ENCODE data around the gene CDCA3. TPM values are rescaled to one million over a fixed set of nuclear protein-coding genes. Genes with fewer than 3 reads are reported as not detected.
"Not testable (repeated sequence)": the region's sequence is repeated elsewhere in the genome, so short reads cannot be mapped to it uniquely, and the experiment has no call there.

The CDCA3 gene
- total and polyA plus RNA-seq, 2 experiments from 2014 or later: 47.4 to 75.6 TPM

DNA sequence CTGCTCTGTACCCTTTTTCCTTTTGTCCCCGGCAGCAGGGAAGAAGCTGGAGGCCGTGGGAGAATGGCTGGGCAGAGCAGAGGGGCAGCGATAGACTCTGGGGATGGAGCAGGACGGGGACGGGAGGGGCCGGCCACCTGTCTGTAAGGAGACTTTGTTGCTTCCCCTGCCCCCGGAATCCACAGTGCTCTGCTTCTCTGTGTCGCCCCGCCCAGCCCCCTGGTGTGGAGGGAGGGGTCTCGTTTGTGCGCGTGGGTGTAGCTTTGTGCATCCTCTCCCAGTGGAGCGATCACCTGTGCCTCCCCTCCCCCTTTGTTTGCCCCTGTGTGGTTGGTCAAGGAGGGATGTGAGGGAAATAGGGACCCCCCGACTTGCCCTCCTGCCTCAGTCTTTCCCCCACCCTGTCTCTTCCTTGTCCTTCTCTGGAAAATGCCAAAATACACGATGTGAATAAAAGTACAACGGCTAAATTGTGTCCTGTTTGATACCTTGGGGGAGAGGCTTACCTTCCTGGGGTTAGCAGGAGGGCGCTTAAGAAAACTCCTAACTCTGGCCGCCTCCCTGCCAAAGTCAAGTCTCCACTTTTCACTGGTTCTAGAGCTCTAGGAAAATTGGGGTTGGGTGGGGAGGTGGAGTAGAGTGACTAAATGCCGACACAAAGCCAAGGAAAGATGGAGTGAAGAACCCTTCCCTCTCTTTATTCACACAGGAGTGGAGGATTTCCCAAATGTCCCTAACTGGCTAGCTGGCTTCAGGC lies 15.3 kb upstream of the CDCA3 start (continued):
- TF ChIP-seq, protein P1, sequence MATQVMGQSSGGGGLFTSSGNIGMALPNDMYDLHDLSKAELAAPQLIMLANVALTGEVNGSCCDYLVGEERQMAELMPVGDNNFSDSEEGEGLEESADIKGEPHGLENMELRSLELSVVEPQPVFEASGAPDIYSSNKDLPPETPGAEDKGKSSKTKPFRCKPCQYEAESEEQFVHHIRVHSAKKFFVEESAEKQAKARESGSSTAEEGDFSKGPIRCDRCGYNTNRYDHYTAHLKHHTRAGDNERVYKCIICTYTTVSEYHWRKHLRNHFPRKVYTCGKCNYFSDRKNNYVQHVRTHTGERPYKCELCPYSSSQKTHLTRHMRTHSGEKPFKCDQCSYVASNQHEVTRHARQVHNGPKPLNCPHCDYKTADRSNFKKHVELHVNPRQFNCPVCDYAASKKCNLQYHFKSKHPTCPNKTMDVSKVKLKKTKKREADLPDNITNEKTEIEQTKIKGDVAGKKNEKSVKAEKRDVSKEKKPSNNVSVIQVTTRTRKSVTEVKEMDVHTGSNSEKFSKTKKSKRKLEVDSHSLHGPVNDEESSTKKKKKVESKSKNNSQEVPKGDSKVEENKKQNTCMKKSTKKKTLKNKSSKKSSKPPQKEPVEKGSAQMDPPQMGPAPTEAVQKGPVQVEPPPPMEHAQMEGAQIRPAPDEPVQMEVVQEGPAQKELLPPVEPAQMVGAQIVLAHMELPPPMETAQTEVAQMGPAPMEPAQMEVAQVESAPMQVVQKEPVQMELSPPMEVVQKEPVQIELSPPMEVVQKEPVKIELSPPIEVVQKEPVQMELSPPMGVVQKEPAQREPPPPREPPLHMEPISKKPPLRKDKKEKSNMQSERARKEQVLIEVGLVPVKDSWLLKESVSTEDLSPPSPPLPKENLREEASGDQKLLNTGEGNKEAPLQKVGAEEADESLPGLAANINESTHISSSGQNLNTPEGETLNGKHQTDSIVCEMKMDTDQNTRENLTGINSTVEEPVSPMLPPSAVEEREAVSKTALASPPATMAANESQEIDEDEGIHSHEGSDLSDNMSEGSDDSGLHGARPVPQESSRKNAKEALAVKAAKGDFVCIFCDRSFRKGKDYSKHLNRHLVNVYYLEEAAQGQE (IDR thresholded peaks at IDR 0.05; ENCODE audit: unreplicated experiment): no peak

DNA sequence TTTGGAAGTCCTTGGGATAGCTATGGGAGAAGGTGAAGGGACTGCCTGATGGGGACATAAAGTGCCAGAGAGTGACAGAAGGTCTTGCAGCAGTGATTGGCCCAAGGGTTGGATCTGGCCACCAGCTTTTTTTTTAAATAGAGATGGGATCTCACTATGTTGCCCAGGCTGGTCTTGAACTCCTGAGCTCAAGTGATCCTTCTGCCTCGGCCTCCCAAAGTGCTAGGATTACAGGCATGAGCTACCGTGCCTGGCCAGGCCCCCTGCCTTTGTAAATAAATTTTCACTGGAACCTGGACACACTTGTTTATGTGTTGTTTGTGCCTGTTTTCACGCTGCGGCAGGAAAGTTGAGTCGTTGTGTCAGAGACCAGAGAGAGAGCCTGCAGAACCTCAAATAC lies 14.2 kb upstream of the CDCA3 start:
- not testable (repeated sequence) for ATAC-seq; H3K9me3 Mint-ChIP-seq; H3K27me3 ChIP-seq (ENCODE audit: insufficient read depth); H3K4me3 ChIP-seq; H3K9me2 ChIP-seq (ENCODE audit: insufficient read depth); H3K27ac ChIP-seq (ENCODE audit: low read depth); DNase-seq (ENCODE audit: low spot score); H2AFZ ChIP-seq; H3K4me2 ChIP-seq; H3K27ac Mint-ChIP-seq
- H3K79me2 ChIP-seq (replicated peaks; ENCODE audit: insufficient read depth): peaks cover 26% of the 10 kb centered on the region
- Mint-ChIP-seq H3K4me1 (peaks cover 35% of the 10 kb centered on the region), H3K27me3 (ENCODE audit: insufficient read depth, low read depth, poor library complexity) (peaks cover 35% of the 10 kb centered on the region), H3K4me3 (peak overlapping the region; percentile 3; the same call in 1 of the 3 replicates), H3K36me3 (ENCODE audit: low read depth) (peaks cover 77% of the 10 kb centered on the region)
- peaks cover 37% of the 10 kb centered on the region for H3F3A ChIP-seq (replicated peaks; ENCODE audit: low read depth)
- peaks cover 32% of the 10 kb centered on the region for H3K4me1 ChIP-seq (ENCODE audit: insufficient read depth)
- peaks cover 17% of the 10 kb centered on the region for H4K20me1 ChIP-seq (replicated peaks; ENCODE audit: insufficient read depth)
- H3K36me3 ChIP-seq (ENCODE audit: insufficient read depth): peaks cover 16% of the 10 kb centered on the region

DNA sequence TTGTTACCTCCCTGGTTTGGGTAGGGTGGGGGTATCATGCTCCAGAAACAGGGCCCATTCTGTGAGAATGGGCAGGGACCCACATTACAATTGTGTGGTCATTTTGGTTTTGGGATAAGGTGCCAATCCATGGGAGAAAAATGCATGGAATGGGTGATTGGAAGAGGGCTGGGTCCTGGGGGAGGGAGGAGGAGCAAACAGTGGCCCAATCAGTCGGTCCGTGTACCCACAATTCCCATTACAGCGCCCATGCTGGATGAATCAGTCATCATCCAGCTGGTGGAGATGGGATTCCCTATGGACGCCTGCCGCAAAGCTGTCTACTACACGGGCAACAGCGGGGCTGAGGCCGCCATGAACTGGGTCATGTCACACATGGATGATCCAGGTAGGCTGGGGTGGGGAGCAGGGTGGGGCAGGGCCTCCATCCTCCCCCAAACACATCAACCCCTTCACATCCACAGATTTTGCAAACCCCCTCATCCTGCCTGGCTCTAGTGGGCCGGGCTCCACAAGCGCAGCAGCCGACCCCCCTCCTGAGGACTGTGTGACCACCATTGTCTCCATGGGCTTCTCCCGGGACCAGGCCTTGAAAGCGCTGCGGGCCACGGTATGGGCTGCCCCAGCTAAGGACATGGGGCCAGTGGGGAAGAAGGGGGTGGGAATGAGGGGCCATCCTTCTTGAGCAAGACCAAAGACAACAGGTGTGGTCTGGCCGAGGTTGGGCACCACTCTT lies 12.7 kb upstream of the CDCA3 start:
- peaks cover 14% of the 10 kb centered on the region for H3K79me2 ChIP-seq (replicated peaks; ENCODE audit: insufficient read depth)
- peaks cover 23% of the 10 kb centered on the region for H3F3A ChIP-seq (replicated peaks; ENCODE audit: low read depth)
- H4K20me1 ChIP-seq (replicated peaks; ENCODE audit: insufficient read depth): peaks cover 4% of the 10 kb centered on the region
- H3K9me2 ChIP-seq (ENCODE audit: insufficient read depth): no peaks in the 10 kb centered on the region
- no peak overlapping the region for H2AFZ ChIP-seq
- H3K27me3 ChIP-seq (ENCODE audit: insufficient read depth): no peaks in the 10 kb centered on the region
- peaks cover 20% of the 10 kb centered on the region for H3K4me1 Mint-ChIP-seq
- no peaks in the 10 kb centered on the region; the same call in 2 of the 3 replicates for H3K9me3 Mint-ChIP-seq
- peaks cover 22% of the 10 kb centered on the region for H3K4me1 ChIP-seq (ENCODE audit: insufficient read depth)
- peaks cover 22% of the 10 kb centered on the region for H3K27me3 Mint-ChIP-seq (ENCODE audit: insufficient read depth, low read depth, poor library complexity)
- peaks cover 8% of the 10 kb centered on the region for H3K36me3 ChIP-seq (ENCODE audit: insufficient read depth)
- H3K4me2 ChIP-seq: no peak overlapping the region
- peak overlapping the region; percentile 12; the same call in 1 of the 3 replicates for H3K4me3 Mint-ChIP-seq
- ATAC-seq: no peak
- no peak for DNase-seq (ENCODE audit: low spot score)
- peaks cover 76% of the 10 kb centered on the region for H3K36me3 Mint-ChIP-seq (ENCODE audit: low read depth)
- TF ChIP-seq ZNF331 (CRISPR knock-in tag; IDR thresholded peaks at IDR 0.05; ENCODE audit: low read depth) (no peak), EZH2 (IDR thresholded peaks at IDR 0.05; ENCODE audit: low read depth, unreplicated experiment) (no peak)
- TF ChIP-seq, protein P2, sequence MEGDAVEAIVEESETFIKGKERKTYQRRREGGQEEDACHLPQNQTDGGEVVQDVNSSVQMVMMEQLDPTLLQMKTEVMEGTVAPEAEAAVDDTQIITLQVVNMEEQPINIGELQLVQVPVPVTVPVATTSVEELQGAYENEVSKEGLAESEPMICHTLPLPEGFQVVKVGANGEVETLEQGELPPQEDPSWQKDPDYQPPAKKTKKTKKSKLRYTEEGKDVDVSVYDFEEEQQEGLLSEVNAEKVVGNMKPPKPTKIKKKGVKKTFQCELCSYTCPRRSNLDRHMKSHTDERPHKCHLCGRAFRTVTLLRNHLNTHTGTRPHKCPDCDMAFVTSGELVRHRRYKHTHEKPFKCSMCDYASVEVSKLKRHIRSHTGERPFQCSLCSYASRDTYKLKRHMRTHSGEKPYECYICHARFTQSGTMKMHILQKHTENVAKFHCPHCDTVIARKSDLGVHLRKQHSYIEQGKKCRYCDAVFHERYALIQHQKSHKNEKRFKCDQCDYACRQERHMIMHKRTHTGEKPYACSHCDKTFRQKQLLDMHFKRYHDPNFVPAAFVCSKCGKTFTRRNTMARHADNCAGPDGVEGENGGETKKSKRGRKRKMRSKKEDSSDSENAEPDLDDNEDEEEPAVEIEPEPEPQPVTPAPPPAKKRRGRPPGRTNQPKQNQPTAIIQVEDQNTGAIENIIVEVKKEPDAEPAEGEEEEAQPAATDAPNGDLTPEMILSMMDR (conservative IDR thresholded peaks at IDR 0.05; ENCODE audit: low read depth in 2 of 2): no peak
- TF ChIP-seq, protein P1 (IDR thresholded peaks at IDR 0.05; ENCODE audit: unreplicated experiment): no peak
- H3K27ac Mint-ChIP-seq: no peak overlapping the region
- no peak overlapping the region for H3K4me3 ChIP-seq
- no peak overlapping the region for H3K27ac ChIP-seq (ENCODE audit: low read depth)

All from GM23338 (cell line).